Keratinocyte (primary cell): ENCODE measurements around the gene PTPN14. TPM values are rescaled to one million over a fixed set of nuclear protein-coding genes. Genes with fewer than 3 reads are reported as not detected.

ENCODE experiments used
- DNase-seq: peaks from one replicate; pipeline ENCODE4 v3.0.0-alpha.2; 2011; ENCODE audit warnings: low read depth, missing footprints, low spot score
- FAIRE-seq: peaks from 2 replicates; lab custom pipeline; 2011; peaks lifted over from hg19 to GRCh38; lab: Jason Lieb, UNC
- H2AFZ ChIP-seq: 2 replicates; pipeline ENCODE4 v1.6.0; 2012; ENCODE audit warnings: low read length, control low read depth, inconsistent platforms; ENCODE audit not compliant: control insufficient read depth
- H3K27ac ChIP-seq: 2 replicates; pipeline ENCODE4 v1.5.1; 2011; ENCODE audit warnings: low read length; ENCODE audit not compliant: control insufficient read depth, insufficient read depth
- H3K27me3 ChIP-seq: 3 replicates; pipeline ENCODE4 v1.6.0; 2011; ENCODE audit warnings: low read length; ENCODE audit not compliant: control insufficient read depth, insufficient read depth; ENCODE audit errors: extremely low read depth
- H3K36me3 ChIP-seq, 2 experiments: 2 replicates in 1 of 2; 3 replicates in 1 of 2; pipeline ENCODE4 v1.5.1; 2011; ENCODE audit warnings: low read length in 2 of 2, mild to moderate bottlenecking in 1 of 2; ENCODE audit not compliant: control insufficient read depth in 2 of 2, insufficient read depth in 2 of 2; ENCODE audit errors: extremely low read depth in 1 of 2
- H3K4me1 ChIP-seq: 3 replicates; pipeline ENCODE4 v1.5.1; 2011; ENCODE audit warnings: low read length; ENCODE audit not compliant: control insufficient read depth, insufficient read depth; ENCODE audit errors: extremely low read depth
- H3K4me2 ChIP-seq: 3 replicates; pipeline ENCODE4 v1.6.0; 2011; ENCODE audit warnings: low read depth, low read length; ENCODE audit not compliant: control insufficient read depth, insufficient read depth; ENCODE audit errors: extremely low read depth
- H3K4me3 ChIP-seq, 3 experiments: fragments of 200-600 bp in 1 of 3; sonication (generic) in 1 of 3; 2 replicates in 2 of 3; 3 replicates in 1 of 3; pipeline ENCODE4 v1.5.1; 2011 to 2016; ENCODE audit warnings: low read length in 3 of 3, mild to moderate bottlenecking in 3 of 3, control low read depth in 2 of 3, inconsistent platforms in 1 of 3, low read depth in 1 of 3, mixed read lengths in 1 of 3, mixed run types in 1 of 3, moderate library complexity in 1 of 3; ENCODE audit not compliant: control insufficient read depth in 2 of 3, insufficient read depth in 2 of 3; ENCODE audit errors: extremely low read depth in 1 of 3
- H3K79me2 ChIP-seq: 2 replicates; pipeline ENCODE4 v1.6.0; 2012; ENCODE audit warnings: low read length; ENCODE audit not compliant: control insufficient read depth, insufficient read depth
- H3K9ac ChIP-seq: 3 replicates; pipeline ENCODE4 v1.6.0; 2011; ENCODE audit warnings: low read length; ENCODE audit not compliant: control insufficient read depth, insufficient read depth; ENCODE audit errors: extremely low read depth
- H3K9me1 ChIP-seq: 3 replicates; pipeline ENCODE4 v1.6.0; 2011; ENCODE audit warnings: low read length; ENCODE audit not compliant: control insufficient read depth, insufficient read depth; ENCODE audit errors: extremely low read depth
- H3K9me3 ChIP-seq: 2 replicates; pipeline ENCODE4 v1.5.1; 2012; ENCODE audit warnings: low read depth, low read length; ENCODE audit not compliant: control insufficient read depth
- H4K20me1 ChIP-seq: 3 replicates; pipeline ENCODE4 v1.6.0; 2011; ENCODE audit warnings: low read length; ENCODE audit not compliant: control insufficient read depth, insufficient read depth; ENCODE audit errors: extremely low read depth
- EZH2 ChIP-seq: IDR thresholded peaks from one replicate; pipeline ENCODE4 v1.6.1; 2012; ENCODE audit warnings: inconsistent platforms, mild to moderate bottlenecking, low read length, moderate library complexity
- dilution Hi-C: fragments of 300-500 bp; cut with MboI; formaldehyde crosslinking; loops from one replicate; pipeline ENCODE4 v1.7.0; 2020; ENCODE audit warnings: low sequenced_read_pairs; ENCODE audit not compliant: extremely low pct_ligation_motif_present
- polyA plus RNA-seq, 5 experiments: library from polyadenylated mRNA; depleted of rRNA in 3 of 5; stranded (reverse) in 3 of 5; stranded (forward) in 1 of 5; unstranded in 1 of 5; fragments of >200 nt; gene quantifications; 1 replicate in 1 of 5; 2 replicates in 3 of 5; 3 replicates in 1 of 5; pipeline versions ENCODE4 v1.2.1 to v1.2.3, GENCODE V29; 2011 to 2012; ENCODE audit warnings: missing spikeins in 2 of 5, low read depth in 1 of 5, low replicate concordance in 1 of 5
- TF ChIP-seq, protein P1 (sequence below), 3 experiments: IDR thresholded peaks in 1 of 3; conservative IDR thresholded peaks in 1 of 3; optimal IDR thresholded peaks in 1 of 3; 2 replicates in 2 of 3; 3 replicates in 1 of 3; pipeline versions ENCODE3 to v1.5.1; 2011; ENCODE audit warnings: low read length in 3 of 3, mild to moderate bottlenecking in 3 of 3, moderate library complexity in 2 of 3, control low read depth in 1 of 3, inconsistent platforms in 1 of 3; ENCODE audit not compliant: insufficient read depth in 2 of 3; ENCODE audit errors: extremely low read depth in 1 of 3

Gene PTPN14
- polyA plus RNA-seq, 1 donor (not counting 4 experiments of a cell fraction or from before 2014, with no cell fraction given) = 29.9 TPM

DNA sequence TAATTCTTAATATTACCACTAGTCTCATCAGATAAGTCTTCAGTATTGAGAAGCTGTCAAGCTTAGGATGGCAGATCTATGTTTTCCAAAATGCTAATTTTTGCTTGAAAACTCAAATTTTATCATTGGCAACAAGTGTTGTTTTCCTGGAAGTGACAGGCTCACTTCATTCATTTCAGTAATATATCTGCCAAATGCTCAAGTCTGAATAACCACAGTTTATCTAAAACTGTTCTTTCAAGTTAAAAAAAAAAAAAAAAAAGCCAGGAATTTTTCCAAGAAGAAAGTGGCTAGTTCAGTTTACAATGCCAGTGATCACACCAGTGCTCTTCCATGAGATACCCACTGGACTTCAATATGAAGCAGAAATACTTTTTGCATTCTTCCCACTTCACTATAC is 249.9 kb downstream of the PTPN14 start:
- Histone ChIP-seq H4K20me1 (no peaks in the 10 kb centered on the region), H3K4me3 (no peak overlapping the region), H3K9me1 (no peaks in the 10 kb centered on the region), H3K27me3 (no peaks in the 10 kb centered on the region), H3K4me1 (no peaks in the 10 kb centered on the region), H2AFZ (no peak overlapping the region), H3K27ac (no peak overlapping the region), H3K9ac (no peak overlapping the region), H3K9me3 (no peaks in the 10 kb centered on the region), H3K79me2 (peaks cover 14% of the 10 kb centered on the region), H3K36me3 (peaks cover under 1 to 4% of the 10 kb centered on the region in 2 experiments), H3K4me2 (no peak overlapping the region)
- FAIRE-seq = no peak
- TF ChIP-seq EZH2 = no peak
- TF ChIP-seq, protein P1, sequence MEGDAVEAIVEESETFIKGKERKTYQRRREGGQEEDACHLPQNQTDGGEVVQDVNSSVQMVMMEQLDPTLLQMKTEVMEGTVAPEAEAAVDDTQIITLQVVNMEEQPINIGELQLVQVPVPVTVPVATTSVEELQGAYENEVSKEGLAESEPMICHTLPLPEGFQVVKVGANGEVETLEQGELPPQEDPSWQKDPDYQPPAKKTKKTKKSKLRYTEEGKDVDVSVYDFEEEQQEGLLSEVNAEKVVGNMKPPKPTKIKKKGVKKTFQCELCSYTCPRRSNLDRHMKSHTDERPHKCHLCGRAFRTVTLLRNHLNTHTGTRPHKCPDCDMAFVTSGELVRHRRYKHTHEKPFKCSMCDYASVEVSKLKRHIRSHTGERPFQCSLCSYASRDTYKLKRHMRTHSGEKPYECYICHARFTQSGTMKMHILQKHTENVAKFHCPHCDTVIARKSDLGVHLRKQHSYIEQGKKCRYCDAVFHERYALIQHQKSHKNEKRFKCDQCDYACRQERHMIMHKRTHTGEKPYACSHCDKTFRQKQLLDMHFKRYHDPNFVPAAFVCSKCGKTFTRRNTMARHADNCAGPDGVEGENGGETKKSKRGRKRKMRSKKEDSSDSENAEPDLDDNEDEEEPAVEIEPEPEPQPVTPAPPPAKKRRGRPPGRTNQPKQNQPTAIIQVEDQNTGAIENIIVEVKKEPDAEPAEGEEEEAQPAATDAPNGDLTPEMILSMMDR (optimal IDR thresholded peaks at IDR 0.05 in 1 of 3, IDR thresholded peaks at IDR 0.05 in 1 of 3, conservative IDR thresholded peaks at IDR 0.05 in 1 of 3; ENCODE audit: extremely low read depth in 1 of 3, insufficient read depth in 2 of 3, low read length in 3 of 3) = no peak
- dilution Hi-C loops = no loop called here
- no peak for DNase-seq

DNA sequence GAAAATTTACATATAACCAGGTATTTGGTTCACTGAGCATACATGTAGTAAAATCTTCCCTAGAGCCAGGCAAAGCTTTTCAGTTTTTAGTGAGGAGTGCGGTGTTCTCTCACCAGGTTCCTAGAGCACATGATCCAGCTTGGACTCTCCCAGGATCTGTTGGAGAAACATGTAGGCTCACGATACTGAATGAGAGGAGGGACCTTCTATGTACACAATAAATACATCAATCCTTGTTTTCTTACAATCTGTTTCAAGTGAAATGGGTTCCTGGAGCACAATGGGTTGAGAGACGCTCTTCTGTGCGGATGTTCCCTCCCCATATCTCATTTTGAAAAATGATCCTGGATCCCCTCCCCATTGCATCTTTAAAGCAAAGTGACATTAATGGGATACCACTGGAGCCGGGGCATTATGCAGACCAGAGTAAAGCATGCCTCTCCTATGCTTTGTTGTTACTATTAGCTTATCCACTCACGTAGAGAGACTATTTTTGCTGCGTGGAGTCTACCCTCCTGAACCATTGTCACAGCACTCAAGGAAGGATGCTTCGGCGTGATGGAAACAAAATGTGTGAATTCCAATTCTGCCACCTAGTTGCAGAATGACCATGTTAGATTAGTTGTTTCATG is 251.1 kb downstream of the PTPN14 start:
- Histone ChIP-seq H3K27me3 (no peaks in the 10 kb centered on the region), H4K20me1 (no peaks in the 10 kb centered on the region), H3K27ac (no peak overlapping the region), H3K4me1 (no peaks in the 10 kb centered on the region), H2AFZ (no peak overlapping the region), H3K4me2 (no peak overlapping the region), H3K4me3 (no peak overlapping the region), H3K9me1 (no peaks in the 10 kb centered on the region), H3K9ac (no peak overlapping the region), H3K79me2 (peaks cover 14% of the 10 kb centered on the region), H3K9me3 (no peaks in the 10 kb centered on the region), H3K36me3 (peaks cover 0 to 1% of the 10 kb centered on the region in 2 experiments)
- TF ChIP-seq, protein P1 (optimal IDR thresholded peaks at IDR 0.05 in 1 of 3, IDR thresholded peaks at IDR 0.05 in 1 of 3, conservative IDR thresholded peaks at IDR 0.05 in 1 of 3; ENCODE audit: extremely low read depth in 1 of 3, insufficient read depth in 2 of 3, low read length in 3 of 3) = no peak
- TF ChIP-seq EZH2 = no peak
- DNase-seq = no peak
- dilution Hi-C loops = no loop called here
- no peak for FAIRE-seq

Other genes starting within 250 kb of the PTPN14 start
- 1.4 to 14.4 TPM (median 13.7 TPM) in 3 replicates for gene CENPF, start 51.6 kb upstream of the PTPN14 start, polyA plus RNA-seq